HEK293 (cell line): ENCODE data around the gene ABHD3.

Experiments
- GLIS2 ChIP-seq: fragments of 450-650 bp; formaldehyde crosslinking; IDR thresholded peaks from 2 replicates; pipeline ENCODE4 v1.5.1; 2016; ENCODE audit warnings: missing biosample characterization, missing genetic modification characterization
- HIC1 ChIP-seq: fragments of 450-650 bp; formaldehyde crosslinking; IDR thresholded peaks from 2 replicates; pipeline ENCODE4 v1.5.1; 2016; ENCODE audit warnings: missing biosample characterization, missing genetic modification characterization
- HOXA7 ChIP-seq: sonication (generic); formaldehyde crosslinking; IDR thresholded peaks from 2 replicates; pipeline ENCODE4 v1.8.1; 2022; ENCODE audit warnings: missing genetic modification reagents, borderline replicate concordance
- HOXC10 ChIP-seq: sonication (generic); formaldehyde crosslinking; IDR thresholded peaks from 2 replicates; pipeline ENCODE4 v1.8.1; 2023; ENCODE audit warnings: mild to moderate bottlenecking, missing genetic modification reagents
- KLF8 ChIP-seq: fragments of 450-650 bp; formaldehyde crosslinking; IDR thresholded peaks from 2 replicates; pipeline ENCODE4 v1.5.1; 2016; ENCODE audit warnings: missing biosample characterization, missing genetic modification characterization
- SP2 ChIP-seq: fragments of 450-650 bp; formaldehyde crosslinking; IDR thresholded peaks from 2 replicates; pipeline ENCODE4 v1.5.1; 2016; ENCODE audit warnings: missing biosample characterization, missing genetic modification characterization
- SP3 ChIP-seq: fragments of 450-650 bp; formaldehyde crosslinking; IDR thresholded peaks from 2 replicates; pipeline ENCODE4 v1.5.1; 2016; ENCODE audit warnings: missing biosample characterization, missing genetic modification characterization
- TRIM28 ChIP-seq: IDR thresholded peaks from 2 replicates; pipeline ENCODE4 v1.6.1; 2011; ENCODE audit warnings: low read length, control low read depth, borderline replicate concordance
- ZFP3 ChIP-seq: fragments of 450-650 bp; formaldehyde crosslinking; IDR thresholded peaks from 2 replicates; pipeline ENCODE4 v1.5.1; 2016; ENCODE audit warnings: low read depth, missing biosample characterization, missing genetic modification characterization
- ZNF211 ChIP-seq: fragments of 450-650 bp; formaldehyde crosslinking; IDR thresholded peaks from 2 replicates; pipeline ENCODE4 v1.5.1; 2016; ENCODE audit warnings: low read depth, missing biosample characterization, missing genetic modification characterization
- ZNF292 ChIP-seq: fragments of 450-650 bp; formaldehyde crosslinking; IDR thresholded peaks from 2 replicates; pipeline ENCODE4 v1.5.1; 2016; ENCODE audit warnings: low read depth, missing biosample characterization, missing genetic modification characterization, borderline replicate concordance
- ZNF302 ChIP-seq: fragments of 450-650 bp; formaldehyde crosslinking; IDR thresholded peaks from 2 replicates; pipeline ENCODE4 v1.5.1; 2016; ENCODE audit warnings: missing biosample characterization, missing genetic modification characterization, low read depth
- ZNF350 ChIP-seq: fragments of 450-650 bp; formaldehyde crosslinking; IDR thresholded peaks from 2 replicates; pipeline ENCODE4 v1.5.0; 2017; ENCODE audit warnings: missing biosample characterization, mild to moderate bottlenecking, missing genetic modification characterization
- ZNF433 ChIP-seq: fragments of 450-650 bp; formaldehyde crosslinking; IDR thresholded peaks from 2 replicates; pipeline ENCODE4 v1.5.1; 2016; ENCODE audit warnings: missing biosample characterization, missing genetic modification characterization, low read depth
- ZNF48 ChIP-seq: fragments of 450-650 bp; formaldehyde crosslinking; IDR thresholded peaks from 2 replicates; pipeline ENCODE4 v1.5.1; 2016; ENCODE audit warnings: missing biosample characterization, missing genetic modification characterization
- ZNF521 ChIP-seq: fragments of 450-650 bp; formaldehyde crosslinking; IDR thresholded peaks from 2 replicates; pipeline ENCODE4 v1.5.1; 2017; ENCODE audit warnings: missing biosample characterization, mild to moderate bottlenecking, missing genetic modification characterization
- ZNF560 ChIP-seq: fragments of 450-650 bp; formaldehyde crosslinking; IDR thresholded peaks from 2 replicates; pipeline ENCODE4 v1.5.1; 2017; ENCODE audit warnings: missing biosample characterization, missing genetic modification characterization, borderline replicate concordance
- ZNF580 ChIP-seq: fragments of 450-650 bp; formaldehyde crosslinking; IDR thresholded peaks from 2 replicates; pipeline ENCODE4 v1.5.1; 2016; ENCODE audit warnings: missing biosample characterization, missing genetic modification characterization
- ZNF585B ChIP-seq: fragments of 450-650 bp; formaldehyde crosslinking; IDR thresholded peaks from 2 replicates; pipeline ENCODE4 v1.5.1; 2016; ENCODE audit warnings: missing biosample characterization, missing genetic modification characterization
- ZNF596 ChIP-seq: fragments of 450-650 bp; IDR thresholded peaks from 2 replicates; pipeline ENCODE4 v1.5.0; 2018; ENCODE audit warnings: missing biosample characterization, mild to moderate bottlenecking, missing genetic modification characterization, moderate library complexity
- ZNF600 ChIP-seq: fragments of 450-650 bp; formaldehyde crosslinking; IDR thresholded peaks from 2 replicates; pipeline ENCODE4 v1.5.1; 2016; ENCODE audit warnings: missing biosample characterization, missing genetic modification characterization
- ZNF626 ChIP-seq: fragments of 450-650 bp; sonication (Bioruptor Pico); formaldehyde crosslinking; IDR thresholded peaks from 2 replicates; pipeline ENCODE4 v1.5.1; 2018; ENCODE audit warnings: missing biosample characterization, missing genetic modification characterization, inconsistent platforms
- ZNF768 ChIP-seq: fragments of 450-650 bp; formaldehyde crosslinking; IDR thresholded peaks from 2 replicates; pipeline ENCODE4 v1.5.1; 2018; ENCODE audit warnings: missing biosample characterization, mild to moderate bottlenecking, missing genetic modification characterization
- ZNF837 ChIP-seq: fragments of 450-650 bp; formaldehyde crosslinking; IDR thresholded peaks from 2 replicates; pipeline ENCODE4 v1.5.1; 2016; ENCODE audit warnings: missing biosample characterization, missing genetic modification characterization
- TF ChIP-seq, protein P1 (sequence below): fragments of 450-650 bp; formaldehyde crosslinking; IDR thresholded peaks from 2 replicates; pipeline ENCODE4 v1.5.1; 2016; ENCODE audit warnings: missing biosample characterization, missing genetic modification characterization
- TF ChIP-seq, protein P2 (sequence below): fragments of 450-650 bp; formaldehyde crosslinking; IDR thresholded peaks from 2 replicates; pipeline ENCODE4 v1.5.1; 2017; ENCODE audit warnings: missing biosample characterization, missing genetic modification characterization
- TF ChIP-seq, protein P3 (sequence below): IDR thresholded peaks from 2 replicates; pipeline ENCODE4 v1.6.1; 2011; ENCODE audit warnings: mild to moderate bottlenecking, low read depth, low read length, borderline replicate concordance
- TF ChIP-seq, protein P4 (sequence below): fragments of 450-650 bp; formaldehyde crosslinking; conservative IDR thresholded peaks from 2 replicates; pipeline ENCODE4 v1.5.1; 2016; ENCODE audit warnings: low read depth, missing biosample characterization, missing genetic modification characterization
- TF ChIP-seq, protein P5 (sequence below): fragments of 450-650 bp; formaldehyde crosslinking; IDR thresholded peaks from 2 replicates; pipeline ENCODE4 v1.5.1; 2016; ENCODE audit warnings: missing biosample characterization, missing genetic modification characterization

The ABHD3 gene

GRCh38 chr18:21612125-21613039, 92.2 kb downstream of the ABHD3 start, which contains the start of gene SNRPD1 (continued):
- TF ChIP-seq ZNF48 (tag by site-specific recombination) (no peak), ZFP3 (tag by site-specific recombination) (no peak), ZNF211 (tag by site-specific recombination) (no peak), HIC1 (tag by site-specific recombination) (no peak), ZNF292 (tag by site-specific recombination) (no peak), ZNF560 (tag by site-specific recombination) (no peak), ZNF580 (peak; percentile 65; the same call in 1 of the 2 replicates), ZNF521 (tag by site-specific recombination) (no peak), TRIM28 (peak; percentile 81), ZNF302 (0 out of 2 replicates have a peak, but pooled peaks have one; percentile 27), HOXA7 (CRISPR knock-in tag) (no peak), ZNF585B (tag by site-specific recombination) (no peak), ZNF433 (tag by site-specific recombination) (no peak), GLIS2 (tag by site-specific recombination) (0 out of 2 replicates have a peak, but pooled peaks have one; percentile 23), ZNF350 (tag by site-specific recombination) (0 out of 2 replicates have a peak, but pooled peaks have one; percentile 48), KLF8 (tag by site-specific recombination) (peak; percentile 58; the same call in 1 of the 2 replicates), ZNF837 (tag by site-specific recombination) (peak; percentile 14; the same call in 1 of the 2 replicates), SP3 (tag by site-specific recombination) (peak; percentile 68), ZNF600 (tag by site-specific recombination) (peak; percentile 55), ZNF768 (tag by site-specific recombination) (no peak), ZNF596 (tag by site-specific recombination) (0 out of 2 replicates have a peak, but pooled peaks have one; percentile 25), HOXC10 (CRISPR knock-in tag) (no peak), ZNF626 (tag by site-specific recombination) (no peak), SP2 (tag by site-specific recombination) (peak; percentile 90)
- TF ChIP-seq, protein P1, sequence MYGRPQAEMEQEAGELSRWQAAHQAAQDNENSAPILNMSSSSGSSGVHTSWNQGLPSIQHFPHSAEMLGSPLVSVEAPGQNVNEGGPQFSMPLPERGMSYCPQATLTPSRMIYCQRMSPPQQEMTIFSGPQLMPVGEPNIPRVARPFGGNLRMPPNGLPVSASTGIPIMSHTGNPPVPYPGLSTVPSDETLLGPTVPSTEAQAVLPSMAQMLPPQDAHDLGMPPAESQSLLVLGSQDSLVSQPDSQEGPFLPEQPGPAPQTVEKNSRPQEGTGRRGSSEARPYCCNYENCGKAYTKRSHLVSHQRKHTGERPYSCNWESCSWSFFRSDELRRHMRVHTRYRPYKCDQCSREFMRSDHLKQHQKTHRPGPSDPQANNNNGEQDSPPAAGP, result peak; percentile 34; the same call in 1 of the 2 replicates
- TF ChIP-seq, protein P2, sequence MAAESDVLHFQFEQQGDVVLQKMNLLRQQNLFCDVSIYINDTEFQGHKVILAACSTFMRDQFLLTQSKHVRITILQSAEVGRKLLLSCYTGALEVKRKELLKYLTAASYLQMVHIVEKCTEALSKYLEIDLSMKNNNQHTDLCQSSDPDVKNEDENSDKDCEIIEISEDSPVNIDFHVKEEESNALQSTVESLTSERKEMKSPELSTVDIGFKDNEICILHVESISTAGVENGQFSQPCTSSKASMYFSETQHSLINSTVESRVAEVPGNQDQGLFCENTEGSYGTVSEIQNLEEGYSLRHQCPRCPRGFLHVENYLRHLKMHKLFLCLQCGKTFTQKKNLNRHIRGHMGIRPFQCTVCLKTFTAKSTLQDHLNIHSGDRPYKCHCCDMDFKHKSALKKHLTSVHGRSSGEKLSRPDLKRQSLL, result no peak
- TF ChIP-seq, protein P3, sequence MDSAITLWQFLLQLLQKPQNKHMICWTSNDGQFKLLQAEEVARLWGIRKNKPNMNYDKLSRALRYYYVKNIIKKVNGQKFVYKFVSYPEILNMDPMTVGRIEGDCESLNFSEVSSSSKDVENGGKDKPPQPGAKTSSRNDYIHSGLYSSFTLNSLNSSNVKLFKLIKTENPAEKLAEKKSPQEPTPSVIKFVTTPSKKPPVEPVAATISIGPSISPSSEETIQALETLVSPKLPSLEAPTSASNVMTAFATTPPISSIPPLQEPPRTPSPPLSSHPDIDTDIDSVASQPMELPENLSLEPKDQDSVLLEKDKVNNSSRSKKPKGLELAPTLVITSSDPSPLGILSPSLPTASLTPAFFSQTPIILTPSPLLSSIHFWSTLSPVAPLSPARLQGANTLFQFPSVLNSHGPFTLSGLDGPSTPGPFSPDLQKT, result peak; percentile 82; the same call in 1 of the 2 replicates
- TF ChIP-seq, protein P4, sequence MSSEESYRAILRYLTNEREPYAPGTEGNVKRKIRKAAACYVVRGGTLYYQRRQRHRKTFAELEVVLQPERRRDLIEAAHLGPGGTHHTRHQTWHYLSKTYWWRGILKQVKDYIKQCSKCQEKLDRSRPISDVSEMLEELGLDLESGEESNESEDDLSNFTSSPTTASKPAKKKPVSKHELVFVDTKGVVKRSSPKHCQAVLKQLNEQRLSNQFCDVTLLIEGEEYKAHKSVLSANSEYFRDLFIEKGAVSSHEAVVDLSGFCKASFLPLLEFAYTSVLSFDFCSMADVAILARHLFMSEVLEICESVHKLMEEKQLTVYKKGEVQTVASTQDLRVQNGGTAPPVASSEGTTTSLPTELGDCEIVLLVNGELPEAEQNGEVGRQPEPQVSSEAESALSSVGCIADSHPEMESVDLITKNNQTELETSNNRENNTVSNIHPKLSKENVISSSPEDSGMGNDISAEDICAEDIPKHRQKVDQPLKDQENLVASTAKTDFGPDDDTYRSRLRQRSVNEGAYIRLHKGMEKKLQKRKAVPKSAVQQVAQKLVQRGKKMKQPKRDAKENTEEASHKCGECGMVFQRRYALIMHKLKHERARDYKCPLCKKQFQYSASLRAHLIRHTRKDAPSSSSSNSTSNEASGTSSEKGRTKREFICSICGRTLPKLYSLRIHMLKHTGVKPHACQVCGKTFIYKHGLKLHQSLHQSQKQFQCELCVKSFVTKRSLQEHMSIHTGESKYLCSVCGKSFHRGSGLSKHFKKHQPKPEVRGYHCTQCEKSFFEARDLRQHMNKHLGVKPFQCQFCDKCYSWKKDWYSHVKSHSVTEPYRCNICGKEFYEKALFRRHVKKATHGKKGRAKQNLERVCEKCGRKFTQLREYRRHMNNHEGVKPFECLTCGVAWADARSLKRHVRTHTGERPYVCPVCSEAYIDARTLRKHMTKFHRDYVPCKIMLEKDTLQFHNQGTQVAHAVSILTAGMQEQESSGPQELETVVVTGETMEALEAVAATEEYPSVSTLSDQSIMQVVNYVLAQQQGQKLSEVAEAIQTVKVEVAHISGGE (tag by site-specific recombination), result peak; percentile 98
- TF ChIP-seq, protein P5, sequence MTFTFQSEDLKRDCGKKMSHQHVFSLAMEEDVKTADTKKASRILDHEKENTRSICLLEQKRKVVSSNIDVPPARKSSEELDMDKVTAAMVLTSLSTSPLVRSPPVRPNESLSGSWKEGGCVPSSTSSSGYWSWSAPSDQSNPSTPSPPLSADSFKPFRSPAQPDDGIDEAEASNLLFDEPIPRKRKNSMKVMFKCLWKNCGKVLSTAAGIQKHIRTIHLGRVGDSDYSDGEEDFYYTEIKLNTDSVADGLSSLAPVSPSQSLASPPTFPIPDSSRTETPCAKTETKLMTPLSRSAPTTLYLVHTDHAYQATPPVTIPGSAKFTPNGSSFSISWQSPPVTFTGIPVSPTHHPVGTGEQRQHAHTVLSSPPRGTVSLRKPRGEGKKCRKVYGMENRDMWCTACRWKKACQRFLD (tag by site-specific recombination), result no peak
